Activated CD8-positive, alpha-beta memory T cell treated with anti-CD3 and anti-CD28 coated beads, Interleukin-2, amount 50 U/mL, for 48 hours (primary cell): ENCODE measurements around the gene CKAP5.
"Not testable (repeated sequence)": the region's sequence is repeated elsewhere in the genome, so short reads cannot be mapped to it uniquely, and the experiment has no call there.

Experiments
- DNase-seq: peaks from one replicate; pipeline ENCODE4 v3.0.0-alpha.2; 2020

The CKAP5 gene

DNA sequence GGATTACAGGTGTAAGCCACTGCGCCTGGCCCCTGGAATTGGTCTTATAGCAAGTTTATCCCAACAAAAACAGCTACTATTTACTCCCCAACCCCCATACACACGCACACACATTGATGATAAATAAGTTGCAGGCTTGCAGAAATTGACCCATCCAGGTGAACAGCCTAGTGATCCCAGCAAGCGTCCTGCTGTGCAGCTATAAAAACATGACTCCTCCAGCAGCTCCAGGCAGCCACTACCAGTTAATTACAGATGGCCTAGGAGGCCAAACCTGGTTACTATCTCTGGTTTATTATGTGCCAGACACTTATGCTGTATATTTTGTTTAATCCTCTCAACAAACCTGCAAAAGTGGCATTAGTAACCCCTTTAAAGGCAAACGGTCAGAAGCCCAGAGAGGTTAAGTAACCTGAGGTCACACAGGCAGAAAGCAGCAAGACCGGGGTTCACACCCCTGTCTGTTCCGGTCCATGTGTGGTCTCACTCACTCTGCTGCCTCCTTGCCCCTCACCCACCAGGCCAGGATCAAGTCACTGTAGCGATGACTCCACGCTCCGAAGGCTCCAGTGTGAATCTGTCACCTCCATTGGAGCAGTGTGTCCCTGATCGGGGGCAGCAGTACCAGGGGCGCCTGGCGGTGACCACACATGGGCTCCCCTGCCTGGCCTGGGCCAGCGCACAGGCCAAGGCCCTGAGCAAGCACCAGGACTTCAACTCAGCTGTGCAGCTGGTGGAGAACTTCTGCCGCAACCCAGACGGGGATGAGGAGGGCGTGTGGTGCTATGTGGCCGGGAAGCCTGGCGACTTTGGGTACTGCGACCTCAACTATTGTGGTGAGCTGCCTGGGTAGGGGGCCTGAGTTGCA is 120.5 kb downstream of the CKAP5 start:
- DNase-seq: no peak

GRCh38 chr11:46724088-46724487 is 122.0 kb downstream of the CKAP5 start:
- no peak for DNase-seq

DNA sequence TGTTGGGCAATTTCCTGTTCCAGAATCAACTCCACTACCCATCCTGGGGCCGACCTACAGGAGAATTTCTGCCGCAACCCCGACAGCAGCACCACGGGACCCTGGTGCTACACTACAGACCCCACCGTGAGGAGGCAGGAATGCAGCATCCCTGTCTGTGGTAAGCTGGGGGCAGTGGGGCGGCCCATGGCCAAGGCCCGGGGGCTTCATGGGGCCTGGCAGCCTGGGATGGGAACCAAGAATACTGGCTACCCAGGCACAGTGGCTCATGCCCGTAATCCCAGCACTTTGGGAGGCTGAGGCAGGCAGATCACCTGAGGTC is 122.8 kb downstream of the CKAP5 start:
- no peak for DNase-seq

GRCh38 chr11:46722566-46723358 is 123.3 kb downstream of the CKAP5 start:
- no peak for DNase-seq

DNA sequence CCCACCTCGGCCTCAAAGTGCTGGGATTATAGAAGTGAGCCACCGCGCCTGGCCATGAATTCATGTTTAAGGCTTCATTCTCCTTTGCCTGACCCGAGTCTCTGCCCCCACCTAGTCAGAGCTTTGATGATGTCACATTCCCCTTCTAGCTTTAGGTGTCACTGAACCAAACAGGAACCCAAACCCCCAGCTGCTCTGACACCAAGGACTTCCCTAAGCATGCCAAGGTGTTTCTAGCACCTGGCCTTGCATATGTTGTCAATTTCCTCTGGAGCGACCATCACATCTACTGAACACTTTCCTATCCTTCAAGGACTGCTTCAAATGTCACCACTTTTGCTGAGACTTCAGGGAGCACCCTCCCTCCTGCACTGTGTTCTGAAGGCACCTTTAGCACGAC is 124.8 kb downstream of the CKAP5 start:
- no peak for DNase-seq

DNA sequence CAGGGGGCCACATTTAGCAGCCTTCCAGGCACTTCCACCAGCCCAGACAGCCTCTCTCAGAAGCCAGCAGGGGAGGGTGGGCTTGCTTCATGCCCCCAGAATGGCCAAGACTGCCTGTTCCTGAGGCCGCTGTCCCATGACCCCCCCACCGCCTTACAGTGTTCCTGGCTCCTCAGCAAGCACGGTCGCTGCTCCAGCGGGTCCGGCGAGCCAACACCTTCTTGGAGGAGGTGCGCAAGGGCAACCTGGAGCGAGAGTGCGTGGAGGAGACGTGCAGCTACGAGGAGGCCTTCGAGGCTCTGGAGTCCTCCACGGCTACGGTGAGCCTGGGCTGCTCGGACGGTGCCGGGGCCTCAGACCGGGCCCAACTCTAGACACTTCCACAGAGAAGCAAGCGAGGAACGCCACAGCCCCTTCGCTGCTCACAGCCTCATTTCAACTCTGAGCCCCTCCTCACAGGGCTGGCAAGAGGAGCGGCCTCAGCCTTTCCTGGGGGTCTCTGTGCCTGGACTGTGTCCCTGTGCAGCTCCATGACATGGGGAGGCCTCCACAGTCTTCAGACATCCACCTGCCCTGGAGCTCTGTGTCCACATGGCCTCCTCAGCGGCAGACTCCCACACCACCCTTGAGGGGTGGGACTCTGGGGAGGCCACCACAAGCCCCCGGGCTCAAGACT is 126.4 kb downstream of the CKAP5 start:
- DNase-seq: no peak

- no peak for DNase-seq
Measured at GRCh38 chr11:46719048-46719542, 127.0 kb downstream of the CKAP5 start, which contains the start of gene F2. F2 (plus strand) TSS chr11:46719213; CDS start chr11:46719236, 23 bp downstream.

GRCh38 chr11:46718155-46719019 is 127.7 kb downstream of the CKAP5 start:
- DNase-seq: no peak

DNA sequence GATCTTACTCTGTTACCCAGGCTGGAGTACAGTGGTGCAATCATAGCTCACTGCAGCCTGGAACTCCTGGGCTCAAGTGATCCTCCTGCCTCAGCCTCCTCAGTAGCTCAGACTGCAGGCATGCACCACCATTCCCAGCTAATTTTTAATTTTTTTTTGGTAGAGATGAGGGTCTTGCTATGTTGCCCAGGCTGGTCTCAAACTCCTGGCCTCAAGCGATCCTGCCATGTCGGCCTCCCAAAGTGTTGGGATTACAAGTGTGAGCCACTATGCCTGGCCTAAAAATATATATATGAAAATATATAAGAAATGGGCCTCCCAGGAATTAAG is 128.3 kb downstream of the CKAP5 start:
- DNase-seq: not testable (repeated sequence)

DNA sequence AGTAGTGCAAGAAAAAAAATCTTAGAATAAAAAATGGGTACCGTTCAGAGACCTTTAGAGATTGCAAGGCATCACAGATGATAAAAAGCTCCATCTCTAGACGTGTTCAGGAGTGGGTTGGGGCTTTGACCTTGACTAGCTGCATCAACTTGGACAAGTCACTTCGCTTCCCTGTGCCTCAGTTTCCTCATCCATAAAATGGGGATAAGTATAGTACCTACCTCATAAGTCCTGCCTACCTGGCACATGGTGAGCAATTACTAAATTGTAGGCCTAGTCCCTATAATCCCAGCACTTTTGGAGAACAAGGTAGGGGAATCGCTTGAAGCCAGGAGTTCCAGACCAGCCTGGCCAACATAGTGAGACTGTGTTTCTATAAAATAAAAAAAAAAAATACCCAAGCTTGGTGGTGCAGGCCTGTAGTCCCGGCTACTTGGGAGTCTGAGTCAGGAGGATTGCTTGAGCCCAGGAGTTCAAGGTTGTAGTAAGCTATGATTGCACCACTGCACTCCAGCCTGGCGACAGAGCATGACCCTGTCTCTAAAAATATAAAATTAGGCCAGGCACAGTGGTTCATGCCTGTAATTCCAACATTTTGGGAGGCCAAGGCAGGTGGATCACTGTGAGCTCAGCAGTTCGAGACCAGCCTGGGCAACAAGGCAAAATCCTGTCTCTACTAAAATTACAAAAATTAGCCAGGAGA is 133.1 kb downstream of the CKAP5 start:
- DNase-seq: no peak

DNA sequence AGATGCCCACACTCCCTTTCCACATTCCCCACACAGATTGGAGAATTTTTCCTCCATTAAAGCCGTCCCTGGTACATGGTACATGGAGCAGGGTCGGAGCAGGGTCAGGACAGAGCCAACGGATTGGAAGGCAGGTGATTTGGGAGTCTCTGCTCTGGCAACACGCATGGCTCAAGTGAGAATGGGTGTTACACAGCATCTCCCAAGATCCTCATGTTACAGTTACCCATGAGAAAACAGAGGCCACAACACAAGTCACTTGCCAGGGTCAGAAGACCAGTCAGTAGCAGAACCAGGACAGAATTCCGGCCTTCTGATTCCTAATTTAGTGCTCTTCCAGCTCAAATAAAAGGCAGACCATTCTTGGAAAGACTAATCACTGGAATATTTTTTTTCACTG is 134.8 kb downstream of the CKAP5 start:
- DNase-seq: no peak

GRCh38 chr11:46710821-46711269 is 135.2 kb downstream of the CKAP5 start:
- DNase-seq: no peak

GRCh38 chr11:46709351-46709750 is 136.7 kb downstream of the CKAP5 start:
- DNase-seq: not testable (repeated sequence)

- no peak for DNase-seq
Measured at GRCh38 chr11:46706886-46707285, 139.2 kb downstream of the CKAP5 start.

DNA sequence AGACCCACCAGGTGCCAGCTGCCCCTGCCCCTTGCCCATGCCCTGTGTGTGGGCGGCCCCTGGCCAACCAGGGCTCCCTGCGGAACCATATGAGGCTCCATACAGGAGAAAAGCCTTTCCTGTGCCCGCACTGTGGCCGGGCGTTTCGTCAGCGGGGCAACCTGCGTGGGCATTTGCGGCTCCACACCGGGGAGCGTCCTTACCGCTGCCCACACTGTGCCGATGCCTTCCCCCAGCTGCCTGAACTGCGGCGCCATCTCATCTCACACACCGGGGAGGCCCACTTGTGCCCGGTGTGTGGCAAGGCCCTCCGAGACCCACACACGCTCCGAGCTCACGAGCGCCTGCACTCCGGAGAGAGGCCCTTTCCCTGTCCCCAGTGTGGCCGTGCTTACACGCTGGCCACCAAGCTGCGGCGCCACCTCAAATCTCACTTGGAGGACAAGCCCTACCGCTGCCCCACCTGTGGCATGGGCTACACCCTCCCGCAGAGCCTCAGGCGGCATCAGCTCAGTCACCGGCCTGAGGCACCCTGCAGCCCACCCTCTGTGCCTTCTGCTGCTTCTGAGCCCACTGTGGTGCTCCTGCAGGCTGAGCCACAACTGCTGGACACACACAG is 140.9 kb downstream of the CKAP5 start:
- no peak for DNase-seq

- no peak for DNase-seq
Measured at GRCh38 chr11:46701078-46701654, 144.9 kb downstream of the CKAP5 start.

DNA sequence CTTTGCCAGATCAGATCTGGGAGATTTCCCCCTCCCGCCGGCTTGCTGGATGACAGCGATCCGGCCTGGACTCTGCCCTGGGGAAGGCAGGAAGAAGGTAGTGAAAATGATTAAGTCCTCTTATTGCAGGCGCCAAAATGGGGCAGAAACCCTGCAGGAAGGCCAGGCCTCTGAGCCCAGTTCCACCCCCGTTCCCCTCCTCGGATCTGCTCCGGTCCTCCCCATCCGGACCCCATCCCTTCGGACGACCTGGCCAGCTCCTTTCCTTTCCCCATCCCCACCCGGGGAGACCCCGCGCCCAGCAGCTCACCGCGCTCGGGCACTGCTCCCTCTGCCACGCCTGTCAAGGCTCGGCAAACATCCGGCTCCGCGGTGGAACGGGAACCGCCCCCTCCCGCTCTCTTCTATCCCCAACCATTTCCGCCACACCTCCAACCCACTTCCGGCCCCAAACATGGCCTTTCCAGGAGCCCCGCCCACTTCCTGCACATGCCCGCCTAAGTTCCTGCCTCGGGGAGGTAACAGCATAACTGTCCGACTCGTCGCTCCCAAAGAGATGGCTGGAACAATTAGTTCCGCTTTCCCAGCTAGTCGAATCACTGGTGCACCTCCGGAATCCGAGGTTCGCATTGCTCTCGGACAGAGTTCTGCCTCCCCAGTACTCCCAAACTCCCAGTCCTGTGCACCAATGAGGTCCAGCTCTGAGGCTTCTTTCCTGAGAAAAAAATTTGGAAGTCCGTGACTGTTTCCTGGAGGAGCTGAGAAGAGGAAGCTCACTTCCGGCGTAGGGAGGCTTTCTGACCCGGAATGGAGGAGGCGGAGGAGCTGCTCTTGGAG is 145.6 kb downstream of the CKAP5 start, which contains the start of the genes ARHGAP1 and ZNF408:
Gene ARHGAP1 (minus strand): TSS at position 379 of the 837 bp plus-strand sequence. CDS start 4,512 bp downstream, outside the sequence.
Gene ZNF408 (plus strand): TSS at position 791 of the 837 bp plus-strand sequence. CDS start 17 bp downstream, at position 808.
- peak; percentile 98 for DNase-seq

DNA sequence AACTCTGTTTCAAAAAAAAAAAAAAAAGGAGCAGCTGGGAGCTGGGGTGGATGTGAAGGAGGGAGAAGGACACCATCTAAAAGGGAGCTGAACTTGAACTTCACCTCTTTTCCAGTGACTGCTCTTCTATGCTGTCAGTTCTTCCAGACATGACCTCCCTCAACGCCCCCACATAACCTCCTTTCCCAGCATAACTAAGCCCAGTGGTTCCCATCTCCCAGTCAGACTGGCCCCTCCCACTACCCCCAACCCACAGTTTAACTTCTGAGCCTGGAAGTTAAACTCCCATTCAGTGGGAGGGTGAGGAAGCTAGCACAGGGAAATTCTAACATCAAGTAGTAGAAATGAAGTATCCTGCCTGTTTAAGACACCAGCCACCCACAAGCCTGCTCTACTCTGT is 147.5 kb downstream of the CKAP5 start:
- no peak for DNase-seq

DNA sequence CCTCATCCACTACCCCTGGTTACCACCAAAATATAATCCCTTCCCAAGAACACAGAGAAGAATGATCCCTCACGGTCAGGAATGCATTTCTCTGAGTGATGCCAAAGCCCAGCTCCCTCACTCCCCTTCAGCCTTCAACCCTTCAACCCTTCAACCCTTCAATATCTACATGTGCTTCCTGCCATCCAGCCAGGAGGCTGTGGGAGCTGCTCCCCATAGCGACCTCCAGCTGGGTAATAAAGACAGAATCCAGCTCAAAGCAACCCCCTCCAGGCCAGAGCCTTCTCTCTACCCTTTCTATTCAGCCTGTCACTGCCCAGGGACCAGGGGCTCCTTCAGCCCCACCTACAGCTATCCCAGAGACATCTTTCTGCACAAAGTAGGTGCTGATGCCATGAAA is 148.4 kb downstream of the CKAP5 start:
- no peak for DNase-seq

GRCh38 chr11:46697303-46697702 is 148.8 kb downstream of the CKAP5 start:
- no peak for DNase-seq
